ENCODE results near the gene CCDC171.

- TF ChIP-seq CTCF (IDR thresholded peaks at IDR 0.05) (no peak), POLR2A (IDR thresholded peaks at IDR 0.05) (no peak)
Observed at GRCh38 chr9:15522130-15522755, 30.6 kb upstream of the CCDC171 start.

Measured in thyroid gland (tissue), 4 donors.